Measurements from ENCODE around the gene CDHR3.
"Not testable (repeated sequence)": the region's sequence is repeated elsewhere in the genome, so short reads cannot be mapped to it uniquely, and the experiment has no call there.

Gene CDHR3

DNA sequence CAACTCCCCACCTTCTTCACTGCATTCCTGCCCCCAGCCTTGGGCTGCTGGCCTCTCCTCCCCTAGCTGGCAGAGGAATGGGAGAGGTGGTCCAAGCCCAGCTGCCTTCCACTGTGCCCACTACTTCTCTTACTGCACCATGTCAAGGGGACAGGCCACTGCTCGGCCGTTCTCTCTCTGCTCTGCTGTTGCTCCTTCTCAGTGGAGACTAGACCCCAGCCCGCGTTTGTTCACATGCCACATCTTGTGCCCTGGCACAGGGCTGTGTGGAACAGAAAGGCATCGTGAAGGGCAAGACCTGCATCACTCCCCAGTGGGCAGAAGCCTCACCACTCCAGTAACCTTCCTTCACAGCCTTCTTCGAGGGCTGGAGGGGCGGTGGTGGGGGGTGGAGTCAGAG is 711 bp upstream of the CDHR3 start:
- DNase-seq, result no peak

DNA sequence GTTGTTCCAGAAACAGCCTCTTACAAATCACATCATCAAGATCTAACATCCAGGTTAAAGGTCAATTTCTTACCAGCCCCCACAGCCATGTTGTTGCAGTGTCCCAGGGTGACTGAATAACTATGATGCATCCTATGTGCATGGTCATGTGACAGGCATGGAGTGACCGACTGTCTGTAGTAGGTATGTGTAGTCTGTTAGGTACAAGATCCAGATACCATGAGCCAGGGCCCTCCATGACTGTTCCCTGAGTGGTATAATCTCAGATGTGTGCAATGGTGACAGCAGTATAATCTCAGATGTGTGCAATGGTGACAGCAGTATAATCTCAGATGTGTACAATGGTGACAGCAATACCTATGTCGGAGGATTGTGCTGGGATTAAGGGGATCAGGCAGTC is 8.8 kb downstream of the CDHR3 start:
- no peak for DNase-seq

DNA sequence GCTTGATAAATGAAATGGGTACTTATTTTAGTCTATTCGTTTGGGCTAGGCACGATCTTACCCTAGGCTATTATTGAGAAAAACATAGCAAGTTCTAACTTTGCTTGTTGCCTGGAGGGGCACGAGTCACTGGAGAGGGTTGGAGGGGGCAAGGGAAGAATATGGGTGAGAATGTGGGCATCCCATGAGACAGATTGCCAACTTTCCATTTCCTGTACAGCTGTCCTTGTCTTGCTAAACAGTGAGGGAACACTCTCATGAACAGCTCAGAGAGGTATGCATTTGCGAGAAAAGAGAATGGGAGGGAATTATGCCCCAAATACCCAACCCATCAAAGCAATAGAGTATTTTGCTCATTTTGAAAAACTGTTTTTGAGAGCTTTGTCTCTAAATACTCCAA is 9.2 kb downstream of the CDHR3 start:
- DNase-seq, result no peak

DNA sequence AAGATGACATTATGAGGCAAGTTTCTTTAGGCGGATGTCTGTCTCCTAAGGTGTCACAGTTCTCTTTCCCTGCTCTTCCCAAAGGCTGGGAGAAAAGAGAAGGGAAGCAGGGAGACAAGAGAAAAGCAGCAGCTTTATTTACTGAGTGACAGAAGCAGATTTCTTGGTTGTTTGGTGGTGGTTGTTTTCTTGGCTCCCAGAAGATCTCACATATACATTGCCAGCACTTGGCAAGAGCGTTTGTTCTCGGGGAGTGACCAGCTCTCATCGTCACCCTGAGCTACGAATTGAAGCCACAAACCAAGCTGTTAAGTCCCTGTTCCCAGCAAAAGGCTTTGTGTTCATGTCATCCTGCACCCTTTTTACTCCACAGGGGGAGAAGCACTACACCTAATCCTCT is 11.4 kb downstream of the CDHR3 start:
- DNase-seq, result no peak

DNA sequence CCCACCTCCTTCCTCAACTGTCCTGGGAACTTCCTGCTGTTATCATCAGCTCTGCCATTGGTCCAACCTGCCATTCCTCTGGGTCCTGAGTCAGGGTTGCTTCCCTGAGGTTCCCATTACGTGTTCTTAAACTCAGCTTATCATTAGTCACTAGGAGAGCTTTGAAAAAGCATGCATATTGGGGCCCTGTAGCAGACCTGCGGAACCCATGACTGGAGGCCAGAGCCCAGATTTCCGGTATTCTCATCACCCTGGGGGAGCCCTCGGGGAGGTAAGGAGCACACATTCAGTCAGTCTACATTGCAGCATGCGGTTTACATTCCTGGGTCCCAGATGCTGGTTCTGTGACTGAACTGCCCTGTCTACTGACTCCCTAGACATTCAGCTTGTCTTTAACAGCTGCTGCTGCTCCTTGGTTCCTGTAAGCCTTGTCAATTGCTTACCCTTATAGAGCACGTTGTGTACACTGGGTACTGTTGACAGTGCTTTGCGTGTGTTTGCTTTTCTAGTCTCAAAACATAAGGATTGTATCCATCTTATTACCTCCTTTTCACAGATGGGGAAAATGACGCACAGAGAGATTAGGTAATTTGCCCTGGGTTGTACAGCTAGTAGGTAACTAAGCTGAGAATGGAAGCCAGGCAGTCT is 12.8 kb downstream of the CDHR3 start:
- no peak for DNase-seq

DNA sequence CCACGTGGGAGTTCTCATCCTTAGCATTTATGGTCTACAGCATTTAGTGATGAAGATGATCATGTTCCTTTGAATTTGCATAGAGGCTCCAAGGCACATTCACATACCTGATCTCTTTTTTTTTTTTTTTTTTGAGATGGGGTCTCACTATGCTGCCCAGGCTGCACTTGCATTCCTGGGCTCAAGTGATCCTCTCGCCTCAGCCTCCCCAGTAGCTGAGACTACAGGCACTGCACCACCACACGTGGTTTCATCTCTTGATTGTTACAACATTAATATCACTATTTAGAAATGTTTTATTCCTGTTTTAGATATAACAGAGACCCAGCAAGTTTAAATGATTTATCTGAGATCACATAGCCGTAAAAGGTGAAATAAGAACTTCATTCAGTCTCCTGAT is 13.8 kb downstream of the CDHR3 start:
- DNase-seq, result no peak

DNA sequence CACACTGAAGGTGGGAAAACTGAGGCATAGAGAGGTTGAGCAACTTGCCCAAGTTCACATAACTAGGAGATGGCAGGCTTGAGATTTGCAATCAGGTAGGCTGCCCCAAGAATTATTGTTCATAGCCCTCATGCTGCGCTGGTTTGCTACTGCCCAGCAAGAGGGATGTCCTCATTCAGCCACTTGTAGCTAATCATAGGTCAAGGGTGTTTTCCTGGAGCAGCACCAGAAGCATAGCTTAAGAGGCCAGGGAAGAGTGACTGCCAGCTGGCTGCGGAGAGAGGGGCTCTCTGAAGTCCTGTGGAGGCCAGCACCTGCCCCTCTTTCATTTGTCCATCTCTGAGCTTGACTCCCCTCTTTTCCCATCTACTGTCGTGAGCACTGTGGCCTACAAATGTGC is 15.0 kb downstream of the CDHR3 start:
- no peak for DNase-seq

DNA sequence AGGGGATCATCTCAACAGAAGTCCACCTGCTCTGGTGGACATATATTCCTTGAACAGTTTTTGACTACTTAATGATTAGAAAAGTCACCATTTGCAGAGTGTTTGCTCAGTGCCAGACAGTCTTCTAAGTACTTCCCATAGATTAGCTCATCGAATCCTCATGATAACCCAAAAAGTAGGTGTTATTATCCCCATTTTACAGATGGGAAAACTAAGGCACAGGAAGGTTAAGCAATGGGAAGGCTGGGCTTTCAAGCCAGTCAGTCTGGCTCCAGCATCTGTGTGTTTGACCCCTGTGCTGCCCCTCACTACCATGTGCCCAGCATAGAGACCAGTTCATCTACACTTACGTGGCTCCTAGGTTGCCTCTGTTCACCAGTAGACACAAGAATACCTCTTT is 15.9 kb downstream of the CDHR3 start:
- no peak for DNase-seq

DNA sequence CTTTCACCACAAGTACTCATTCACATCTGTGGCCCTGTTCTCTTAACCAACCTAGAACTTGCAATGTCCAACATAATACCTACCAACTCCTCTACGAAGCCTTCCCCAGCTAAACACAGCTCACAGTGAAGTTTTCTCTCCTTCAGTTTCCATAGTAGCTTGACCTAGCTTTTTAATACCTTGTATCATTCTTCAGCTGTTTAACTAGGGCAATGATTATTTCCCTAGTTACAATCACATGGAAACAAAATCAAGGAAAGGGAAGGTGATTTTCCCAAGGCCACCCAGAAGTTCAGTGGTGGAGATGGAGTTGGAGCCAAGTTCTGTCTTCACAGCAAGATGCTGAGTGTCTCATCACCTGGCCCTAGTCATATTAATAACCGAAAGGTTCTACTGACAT is 16.3 kb downstream of the CDHR3 start:
- no peak for DNase-seq

DNA sequence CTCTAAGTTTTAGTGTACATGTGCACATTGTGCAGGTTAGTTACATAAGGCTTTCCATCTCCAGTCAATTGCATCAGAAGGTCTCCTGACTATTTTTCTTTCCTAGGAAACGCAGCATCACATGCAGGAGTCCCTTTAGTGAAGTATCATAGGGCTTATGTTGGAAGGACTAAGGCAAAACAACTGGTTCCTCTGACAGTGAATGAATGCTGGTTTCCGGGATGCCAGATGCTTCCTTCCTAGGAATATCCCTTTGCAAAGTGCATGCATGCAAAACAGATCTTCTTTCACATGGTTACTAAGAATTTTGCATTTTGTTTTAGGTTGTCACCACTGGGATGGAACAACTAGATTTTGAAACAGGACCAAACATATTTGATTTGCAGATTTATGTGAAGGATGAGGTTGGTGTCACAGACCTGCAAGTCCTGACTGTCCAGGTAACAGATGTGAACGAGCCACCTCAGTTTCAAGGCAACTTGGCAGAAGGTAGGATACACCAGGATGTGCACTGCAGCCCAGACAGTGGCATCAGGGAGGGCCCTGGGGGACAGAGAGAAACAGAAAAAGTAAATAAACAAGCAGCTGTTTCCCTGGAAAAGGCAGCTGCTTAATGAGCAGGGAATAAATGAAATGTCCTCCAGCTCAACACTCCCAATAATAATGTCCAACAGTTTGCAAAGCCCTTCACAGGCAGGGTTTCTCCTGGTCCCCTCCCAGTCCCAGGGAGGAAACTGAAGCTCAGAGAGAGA is 17.8 kb downstream of the CDHR3 start:
- no peak for DNase-seq

DNA sequence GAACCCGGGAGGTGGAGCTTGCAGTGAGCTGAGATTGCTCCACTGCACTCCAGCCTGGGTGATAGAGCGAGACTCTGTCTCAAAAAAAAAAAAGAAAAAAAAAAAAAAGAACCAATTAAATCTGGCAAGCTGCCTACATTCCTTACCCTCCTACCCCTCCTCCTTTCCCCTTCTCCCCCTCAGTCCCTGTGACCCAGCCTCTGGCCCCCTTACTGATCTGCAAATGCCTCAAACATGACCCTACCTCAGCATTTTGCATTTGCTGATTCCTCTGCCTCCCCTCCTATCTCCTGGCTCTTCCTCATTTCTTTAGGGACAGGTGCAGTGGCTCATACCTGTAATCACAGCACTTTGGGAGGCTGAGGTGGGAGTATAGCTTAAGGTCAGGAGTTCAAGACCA is 19.3 kb downstream of the CDHR3 start:
- DNase-seq, result no peak

DNA sequence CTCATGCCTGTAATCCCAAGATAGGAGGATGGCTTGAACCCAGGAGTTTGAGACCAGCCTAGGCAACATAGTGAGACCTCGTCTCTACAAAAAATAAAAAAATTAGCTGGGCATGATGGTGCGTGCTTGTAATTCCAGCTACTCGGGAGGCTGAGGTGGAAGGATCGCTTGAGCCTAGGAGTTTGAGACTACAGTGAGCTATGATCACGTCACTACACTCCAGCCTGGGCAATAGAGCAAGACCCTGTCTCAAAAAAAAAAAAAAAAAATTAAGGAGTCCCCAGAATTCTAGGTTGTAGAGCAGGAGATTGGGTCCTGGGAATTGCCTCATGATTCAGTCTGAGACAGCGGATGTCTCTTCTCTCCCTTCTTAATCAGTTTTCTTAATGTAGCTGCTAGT is 21.7 kb downstream of the CDHR3 start:
- DNase-seq, result not testable (repeated sequence)

DNA sequence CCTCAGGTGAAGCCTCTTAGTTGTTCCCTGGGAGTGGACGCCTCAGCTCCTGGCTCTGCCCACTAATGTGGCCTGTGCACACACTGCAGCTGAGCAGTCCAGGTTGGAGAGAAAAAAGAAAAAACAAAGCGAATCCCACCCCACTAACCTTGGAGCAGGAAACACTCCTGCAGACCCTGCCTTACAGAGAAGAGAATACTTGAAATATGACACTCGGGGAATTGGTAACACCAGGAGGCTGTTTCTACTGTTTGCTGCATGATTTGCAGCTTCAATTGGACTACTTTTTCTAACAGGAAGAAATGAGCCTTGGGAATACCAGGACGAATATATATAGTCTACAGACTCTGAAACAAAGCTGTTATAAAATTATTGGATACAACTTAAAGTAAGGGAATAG is 22.2 kb downstream of the CDHR3 start:
- no peak for DNase-seq

DNA sequence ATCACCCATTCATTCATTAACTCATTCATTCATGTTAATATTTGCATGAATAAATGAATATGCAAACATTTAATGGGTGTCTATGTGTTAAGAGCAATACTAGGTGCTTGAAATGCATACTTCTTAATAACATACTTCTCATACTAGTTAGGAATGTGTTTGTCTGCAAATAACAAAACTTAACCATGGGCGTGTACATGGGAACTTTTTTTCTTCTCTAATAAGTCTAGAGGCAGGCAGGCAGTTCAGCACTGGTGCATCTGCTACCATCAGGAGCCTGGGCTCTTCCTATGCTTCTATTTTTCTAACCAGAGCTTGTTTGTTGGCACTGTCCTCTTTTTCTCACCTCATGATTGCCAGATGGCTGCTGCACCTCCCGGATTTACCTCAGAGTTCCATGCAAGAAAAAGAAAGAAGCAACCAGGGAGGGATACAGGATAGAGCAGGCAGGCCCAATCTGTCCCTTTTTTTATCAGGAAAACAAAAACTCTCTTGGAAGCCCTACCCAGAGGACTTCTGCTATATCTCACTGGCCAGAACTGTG is 22.7 kb downstream of the CDHR3 start:
- no peak for DNase-seq

DNA sequence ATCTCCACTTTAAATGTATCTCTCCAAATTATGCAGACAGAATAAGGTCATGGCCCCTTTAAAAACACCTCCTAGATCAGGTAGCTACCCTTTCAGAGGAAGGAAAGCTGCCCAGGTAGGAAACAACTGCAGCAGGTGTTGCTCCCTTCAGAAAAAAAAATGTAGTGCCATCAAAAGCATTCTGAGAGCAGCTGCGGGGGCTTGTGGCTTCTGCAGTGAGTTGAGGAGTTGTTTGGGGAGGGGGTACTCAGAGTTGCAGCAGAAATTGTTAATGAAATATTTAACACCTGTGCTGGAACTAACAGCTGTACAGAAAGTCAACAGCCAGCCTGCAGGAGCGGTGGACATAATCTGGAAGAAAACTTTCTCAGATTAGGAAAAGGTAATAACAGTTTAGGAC is 24.0 kb downstream of the CDHR3 start:
- no peak for DNase-seq

DNA sequence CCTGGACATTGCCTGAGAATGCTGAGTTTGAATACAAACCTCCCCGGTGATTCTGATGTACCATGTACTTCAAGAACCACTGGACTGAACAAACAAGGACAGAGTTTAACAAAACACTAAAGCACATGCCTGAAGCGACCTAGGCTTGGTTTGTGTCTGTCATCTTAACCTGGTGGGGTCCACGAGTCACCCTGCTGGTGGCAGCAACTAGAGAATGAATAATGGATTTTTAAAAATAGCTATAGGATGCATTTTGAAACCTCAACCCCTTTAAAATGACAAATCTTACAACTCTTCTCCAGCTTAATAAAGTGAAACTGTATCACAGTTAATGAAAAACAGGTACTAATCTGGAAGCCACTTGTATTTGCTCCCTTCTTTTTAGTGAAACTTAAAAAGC is 25.2 kb downstream of the CDHR3 start:
- no peak for DNase-seq

DNA sequence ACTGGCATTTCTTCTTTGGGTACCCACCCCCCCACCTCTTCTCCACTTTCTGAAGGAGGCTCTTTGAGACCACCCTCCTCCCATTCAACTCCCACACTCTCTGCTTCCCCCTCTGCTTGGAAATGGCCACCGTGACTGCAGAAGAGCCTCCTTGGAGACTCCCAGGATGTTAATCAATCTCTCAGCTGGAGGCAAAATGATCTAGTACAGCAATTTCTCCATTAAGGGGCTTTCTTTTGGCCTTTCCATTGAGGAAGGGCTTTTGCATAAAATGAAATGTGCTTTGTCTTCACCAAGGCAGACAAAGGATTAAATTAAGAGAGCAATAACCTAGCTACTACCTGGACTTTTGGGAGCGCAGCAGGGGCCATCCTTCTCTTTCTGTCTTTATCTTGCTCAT is 26.1 kb downstream of the CDHR3 start:
- DNase-seq, result no peak

DNA sequence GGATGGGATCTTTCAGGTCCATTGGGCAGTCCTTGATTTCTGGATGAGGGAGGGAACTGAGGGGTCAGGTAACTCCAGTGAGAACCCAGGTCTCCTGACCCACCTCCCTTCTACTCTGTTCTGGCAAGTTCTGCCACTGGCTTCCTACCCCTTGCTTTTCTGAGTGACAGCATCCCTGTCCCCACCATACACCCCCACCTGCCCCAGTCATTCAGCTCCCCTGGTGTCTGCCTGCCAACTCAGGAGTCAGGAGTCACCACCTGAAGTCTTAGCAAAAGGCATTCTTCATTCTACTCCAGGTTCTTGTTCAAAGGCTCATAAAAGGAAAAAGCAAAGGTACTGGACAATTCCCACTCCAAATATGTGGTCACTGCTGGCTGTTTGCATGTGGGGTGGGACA is 26.6 kb downstream of the CDHR3 start:
- DNase-seq, result no peak

DNA sequence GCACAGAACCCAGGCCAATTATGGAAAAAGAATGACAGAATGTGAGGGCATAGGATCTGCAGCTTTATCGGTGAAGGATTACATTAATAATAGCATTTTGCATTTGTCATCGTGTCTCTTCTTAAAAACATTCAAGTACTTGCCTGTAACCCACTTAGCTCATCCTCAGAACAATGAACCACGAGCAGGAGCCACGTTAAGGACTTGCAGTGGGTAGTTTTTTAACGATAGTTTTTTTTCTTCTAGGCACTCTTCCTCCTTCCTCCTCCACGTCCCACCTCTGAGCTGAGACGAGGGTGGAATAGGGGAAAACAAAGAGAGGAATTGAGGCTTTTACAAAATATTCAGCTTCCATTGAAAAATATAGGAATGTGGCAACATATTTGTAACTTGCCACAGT is 27.1 kb downstream of the CDHR3 start:
- no peak for DNase-seq

DNA sequence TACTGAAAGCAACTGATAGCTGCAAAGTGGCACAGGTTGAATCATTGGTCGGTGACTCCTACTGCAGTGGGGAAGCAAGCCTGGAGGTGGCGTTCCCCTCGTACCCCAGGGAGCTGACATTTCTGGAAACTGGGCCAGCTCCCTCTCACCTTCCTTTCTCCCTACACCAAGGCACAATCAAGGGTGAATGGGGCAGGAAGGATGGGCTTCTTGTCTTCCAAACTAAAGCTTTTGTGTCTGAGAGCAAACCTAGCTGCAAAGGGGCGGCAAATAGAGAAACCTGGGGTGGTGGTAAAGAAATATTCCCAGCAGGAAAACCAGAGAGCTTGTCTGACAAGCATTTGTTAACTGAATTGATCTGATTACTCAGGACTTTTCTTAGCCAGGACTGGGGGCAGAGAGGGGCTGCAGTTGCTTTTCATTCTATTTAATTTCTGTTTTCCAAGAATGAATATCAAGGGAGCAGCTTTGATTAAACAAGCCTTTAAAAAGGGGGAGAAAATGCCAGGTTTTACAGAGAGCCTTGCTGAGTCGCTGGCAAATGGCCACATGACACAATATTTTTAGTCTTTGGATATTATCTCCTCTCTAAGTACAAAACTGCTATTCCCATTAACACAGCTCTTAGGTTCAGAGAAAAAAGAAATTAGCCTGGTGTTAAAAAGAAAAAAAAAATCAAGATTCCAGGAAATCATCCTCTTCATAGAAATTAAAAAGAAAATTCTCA is 27.8 kb downstream of the CDHR3 start:
- no peak for DNase-seq

DNA sequence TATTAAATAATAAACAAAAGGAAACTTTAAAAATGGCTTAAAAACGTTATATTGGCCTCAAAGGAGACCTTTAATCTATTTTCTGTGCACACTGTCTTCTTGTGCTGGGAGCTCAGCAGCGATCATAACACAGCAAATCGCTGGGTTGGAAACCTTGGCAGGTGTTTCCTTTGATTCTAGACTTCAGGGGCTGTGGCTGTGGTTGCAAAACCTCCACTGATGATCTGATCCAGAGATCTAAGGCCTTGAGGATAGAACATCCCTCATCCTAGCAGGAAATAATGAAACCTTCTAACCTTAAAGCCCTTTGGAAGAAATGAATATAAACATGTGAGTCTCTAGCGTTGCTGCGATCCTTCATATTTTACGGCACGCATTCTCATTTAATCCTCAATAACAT is 29.8 kb downstream of the CDHR3 start:
- no peak for DNase-seq

DNA sequence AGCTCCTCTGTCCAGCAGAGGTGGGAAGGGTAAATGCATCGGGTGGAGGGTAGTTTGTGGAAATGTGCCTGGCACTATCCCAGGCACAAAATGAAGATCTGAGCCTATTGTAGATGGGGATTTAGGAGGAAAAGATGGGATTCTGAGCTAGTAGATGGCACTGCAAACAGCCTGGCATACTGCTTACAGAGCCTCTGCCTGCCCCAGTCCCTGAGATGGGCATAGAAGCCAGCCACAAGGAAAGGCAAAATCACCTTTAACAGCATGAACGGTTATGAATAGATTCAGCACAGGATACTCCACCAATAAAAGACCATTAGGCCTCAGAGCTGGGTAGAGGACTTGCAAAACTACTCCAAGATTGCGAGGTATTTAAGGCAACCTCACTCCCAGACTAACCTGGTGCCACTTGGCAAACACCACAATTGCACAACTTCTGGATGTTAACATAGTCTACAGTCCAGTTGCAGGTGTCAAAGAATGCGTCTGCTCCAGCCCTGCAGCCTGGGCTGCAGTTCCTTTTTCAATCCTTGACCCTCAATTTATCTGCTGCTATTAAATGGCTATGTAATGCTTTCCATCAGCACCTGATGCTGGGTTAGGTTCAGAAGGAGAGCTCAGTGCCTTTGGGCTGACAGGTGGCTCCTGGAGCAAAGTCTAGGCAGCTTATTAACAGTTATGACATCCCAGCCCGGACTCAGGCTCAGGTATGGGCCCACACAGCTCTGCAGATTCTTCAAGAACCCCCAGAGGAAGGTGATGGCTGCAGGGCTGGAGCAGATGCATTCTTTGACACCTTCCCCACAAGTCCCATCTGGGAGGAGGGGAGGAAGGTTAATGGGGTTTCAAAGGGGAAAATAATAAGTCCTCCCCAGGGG is 34.0 kb downstream of the CDHR3 start:
- no peak for DNase-seq

DNA sequence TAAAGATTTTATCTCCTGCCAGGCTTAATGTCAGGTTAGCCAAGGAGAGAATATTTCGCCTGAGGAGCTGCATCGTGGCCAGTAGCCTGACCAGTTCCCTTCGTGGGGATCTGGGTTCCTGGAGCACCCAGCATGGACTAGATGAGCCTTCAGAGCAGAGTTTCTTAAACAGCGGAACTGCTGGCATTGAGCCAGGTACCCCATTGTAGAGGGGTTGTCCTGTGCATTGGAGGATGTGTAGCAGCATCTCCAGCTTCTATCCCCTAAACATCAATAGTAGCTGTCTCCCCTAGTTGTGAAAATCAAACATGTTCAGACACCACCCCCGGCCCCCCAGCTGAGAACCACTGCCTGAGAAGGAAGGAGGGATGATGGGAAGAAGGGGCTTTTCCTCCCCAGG is 36.2 kb downstream of the CDHR3 start:
- DNase-seq, result no peak
